ENCODE measurements around the gene RHOBTB1. TPM values are rescaled to one million over a fixed set of nuclear protein-coding genes. Genes with fewer than 3 reads are reported as not detected.

RHOBTB1 gene
- under 1 TPM; 0.06 to 0.07 TPM for total RNA-seq

DNA sequence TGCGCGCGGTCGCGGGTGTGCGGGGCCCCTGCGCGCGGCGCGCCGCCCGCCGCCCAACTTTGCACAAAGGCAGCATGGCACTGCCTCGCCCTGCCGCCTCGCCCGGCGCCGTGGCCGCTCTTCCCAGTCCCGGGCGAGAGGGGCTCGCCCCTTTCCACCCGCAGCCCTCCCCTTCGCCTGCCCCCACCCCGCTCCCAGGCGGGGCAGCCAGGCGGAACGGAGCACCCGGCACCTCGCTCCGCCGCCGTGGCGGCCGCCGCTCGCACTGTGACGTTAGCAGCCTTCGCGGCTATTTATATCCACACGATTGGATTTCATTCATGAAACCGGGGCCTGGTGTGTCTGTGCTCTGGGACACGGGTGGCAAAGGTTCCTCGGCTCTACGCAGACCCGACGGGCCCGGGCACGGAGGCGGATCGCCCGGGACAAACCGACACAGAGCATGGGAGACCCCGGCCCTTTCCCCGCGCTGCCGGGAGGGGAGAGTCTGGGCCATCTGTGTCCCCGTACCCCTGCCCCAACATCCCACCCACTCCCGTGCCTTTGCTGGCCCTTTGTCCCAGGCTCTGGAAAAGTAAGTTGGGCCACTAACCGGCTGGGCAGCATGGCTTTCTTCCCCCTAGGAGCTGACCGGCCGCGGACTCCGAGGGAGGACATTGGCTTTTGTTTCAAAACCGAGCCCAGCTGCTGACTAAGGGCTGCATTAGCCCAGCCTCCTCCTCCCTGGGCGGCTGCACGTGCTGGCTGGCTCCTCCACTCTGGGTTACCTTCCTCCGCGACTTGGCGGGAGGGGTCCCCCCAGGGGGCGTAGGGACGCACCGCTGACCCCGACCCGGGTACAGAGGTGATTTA, at the start of gene RHOBTB1:
TSS of gene RHOBTB1 (minus strand) at position 128 of the 852 bp plus-strand sequence. CDS start 32,643 bp downstream, outside the sequence.
- peak; percentile 31 for DNase-seq
- Mint-ChIP-seq H3K27ac (no peak within 1 kb of the TSS), H3K27me3 (peaks cover 78% of the 10 kb centered on the region), H3K4me3 (peak within 1 kb of the TSS; percentile 52), H3K9me3 (no peaks in the 10 kb centered on the region), H3K4me1 (peaks cover 13% of the 10 kb centered on the region), H3K36me3 (ENCODE audit: low read depth) (peaks cover 2% of the 10 kb centered on the region)
- POLR2A ChIA-PET, result no interaction called here
- CTCF ChIA-PET, result no interaction called here

GRCh38 chr10:60992636-60993035, 48.7 kb upstream of the RHOBTB1 start:
- Mint-ChIP-seq H3K9me3 (no peaks in the 10 kb centered on the region), H3K27ac (no peak overlapping the region), H3K4me3 (no peak overlapping the region), H3K27me3 (peaks cover 3% of the 10 kb centered on the region), H3K36me3 (ENCODE audit: low read depth) (no peaks in the 10 kb centered on the region), H3K4me1 (no peaks in the 10 kb centered on the region)
- ChIA-PET POLR2A (no interaction called here), CTCF (no interaction called here)
- no peak for DNase-seq

DNA sequence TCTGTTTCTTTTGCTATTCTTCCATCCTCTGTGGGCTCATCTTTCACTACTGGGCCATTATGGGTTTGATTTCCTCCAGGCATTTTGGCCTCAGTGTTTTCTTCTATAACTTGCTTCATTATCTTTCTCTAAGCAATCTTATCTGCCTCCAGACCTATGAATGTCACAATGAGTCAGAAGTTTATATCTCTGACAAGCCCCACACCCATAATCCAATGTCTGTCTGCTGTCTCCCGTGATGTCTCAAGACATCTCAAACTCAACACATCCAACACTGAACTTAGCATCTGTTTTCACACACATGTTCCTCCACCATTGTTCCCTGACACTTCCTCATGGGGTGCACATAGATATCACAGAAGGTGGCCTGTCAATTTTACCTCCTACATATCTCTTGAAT, 46.7 kb upstream of the RHOBTB1 start:
- Mint-ChIP-seq H3K4me1 (no peaks in the 10 kb centered on the region), H3K4me3 (no peak overlapping the region), H3K36me3 (ENCODE audit: low read depth) (no peaks in the 10 kb centered on the region), H3K9me3 (no peaks in the 10 kb centered on the region), H3K27ac (no peak overlapping the region), H3K27me3 (peaks cover 6% of the 10 kb centered on the region)
- POLR2A ChIA-PET, result no interaction called here
- CTCF ChIA-PET, result no interaction called here
- no peak for DNase-seq

- H3K4me3 Mint-ChIP-seq, result no peak overlapping the region
- no peaks in the 10 kb centered on the region for H3K4me1 Mint-ChIP-seq
Observed at GRCh38 chr10:60989400-60989876, 45.5 kb upstream of the RHOBTB1 start.

GRCh38 chr10:60986791-60987190, 42.8 kb upstream of the RHOBTB1 start:
- Mint-ChIP-seq H3K27ac (no peak overlapping the region), H3K9me3 (no peaks in the 10 kb centered on the region), H3K4me1 (no peaks in the 10 kb centered on the region), H3K27me3 (peaks cover 4% of the 10 kb centered on the region), H3K36me3 (ENCODE audit: low read depth) (no peaks in the 10 kb centered on the region), H3K4me3 (no peak overlapping the region)
- CTCF ChIA-PET, result no interaction called here
- POLR2A ChIA-PET, result no interaction called here
- DNase-seq, result no peak

More at GRCh38 chr10:60989400-60989876, 45.5 kb upstream of the RHOBTB1 start:
- ChIA-PET POLR2A (no interaction called here), CTCF (no interaction called here)
- Mint-ChIP-seq H3K36me3 (ENCODE audit: low read depth) (no peaks in the 10 kb centered on the region), H3K27me3 (peaks cover 4% of the 10 kb centered on the region), H3K27ac (no peak overlapping the region), H3K9me3 (no peaks in the 10 kb centered on the region)
- no peak for DNase-seq

GRCh38 chr10:60985951-60986350, 42.0 kb upstream of the RHOBTB1 start:
- DNase-seq, result no peak
- no peaks in the 10 kb centered on the region for H3K9me3 Mint-ChIP-seq
- ChIA-PET POLR2A (no interaction called here), CTCF (no interaction called here)
- H3K27ac Mint-ChIP-seq, result no peak overlapping the region
- H3K4me1 Mint-ChIP-seq, result no peaks in the 10 kb centered on the region
- no peak overlapping the region for H3K4me3 Mint-ChIP-seq
- peaks cover 4% of the 10 kb centered on the region for H3K27me3 Mint-ChIP-seq
- no peaks in the 10 kb centered on the region for H3K36me3 Mint-ChIP-seq (ENCODE audit: low read depth)

DNA sequence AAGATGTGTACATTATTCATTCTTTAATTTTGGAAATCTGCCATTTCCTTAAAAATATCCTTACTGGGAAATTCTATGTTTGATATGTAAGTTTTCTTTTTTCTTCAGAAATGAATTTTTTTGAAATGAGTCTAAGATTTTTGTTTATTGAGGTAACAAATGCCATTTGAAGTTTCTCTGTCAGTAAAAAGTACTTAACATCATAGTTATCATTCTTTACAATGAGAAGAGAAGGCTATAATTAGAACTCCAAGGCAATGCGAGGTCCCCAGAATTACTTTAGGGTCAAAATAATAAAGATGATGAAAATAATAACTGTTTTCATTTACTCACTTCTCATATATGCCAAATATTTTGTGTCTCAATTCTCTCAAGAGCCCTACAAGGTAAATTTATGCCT, 37.0 kb upstream of the RHOBTB1 start:
- H3K9me3 Mint-ChIP-seq, result no peaks in the 10 kb centered on the region
- no peak for DNase-seq
- no peak overlapping the region for H3K4me3 Mint-ChIP-seq
- H3K36me3 Mint-ChIP-seq (ENCODE audit: low read depth), result no peaks in the 10 kb centered on the region
- peaks cover 17% of the 10 kb centered on the region for H3K27me3 Mint-ChIP-seq
- no peak overlapping the region for H3K27ac Mint-ChIP-seq
- ChIA-PET POLR2A (no interaction called here), CTCF (no interaction called here)
- H3K4me1 Mint-ChIP-seq, result no peaks in the 10 kb centered on the region

DNA sequence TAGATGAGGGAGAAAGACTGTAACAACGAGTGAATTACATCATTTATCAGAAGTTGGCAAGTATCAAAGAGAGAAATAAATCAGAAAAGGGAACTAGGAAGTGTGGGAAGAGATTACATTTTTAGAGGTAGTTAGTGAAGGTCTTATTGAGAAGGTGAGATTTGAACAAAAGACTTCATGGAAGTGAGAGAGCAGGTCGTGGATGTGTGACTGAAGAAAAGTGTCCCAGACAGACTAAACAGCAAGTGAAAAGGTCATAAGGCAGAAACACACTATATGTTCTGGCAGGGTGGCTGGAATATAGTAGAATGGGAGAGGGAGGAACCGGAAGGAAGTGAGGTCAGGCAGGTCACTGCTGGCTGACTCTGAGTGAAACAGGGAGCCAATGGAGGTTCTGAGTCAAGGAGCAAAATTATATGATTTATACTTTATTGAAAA, 35.7 kb upstream of the RHOBTB1 start:
- POLR2A ChIA-PET, result no interaction called here

GRCh38 chr10:60978287-60979115, 34.5 kb upstream of the RHOBTB1 start:
- ChIA-PET CTCF (no interaction called here), POLR2A (no interaction called here)
- Mint-ChIP-seq H3K9me3 (no peaks in the 10 kb centered on the region), H3K4me1 (no peaks in the 10 kb centered on the region), H3K27ac (no peak overlapping the region), H3K4me3 (no peak overlapping the region), H3K36me3 (ENCODE audit: low read depth) (no peaks in the 10 kb centered on the region), H3K27me3 (peaks cover 21% of the 10 kb centered on the region)
- DNase-seq, result no peak

More for the DNA sequence above, 35.7 kb upstream of the RHOBTB1 start:
- no peak overlapping the region for H3K4me3 Mint-ChIP-seq
- CTCF ChIA-PET, result no interaction called here
- H3K36me3 Mint-ChIP-seq (ENCODE audit: low read depth), result no peaks in the 10 kb centered on the region
- H3K9me3 Mint-ChIP-seq, result no peaks in the 10 kb centered on the region
- H3K4me1 Mint-ChIP-seq, result no peaks in the 10 kb centered on the region
- no peak for DNase-seq
- peaks cover 19% of the 10 kb centered on the region for H3K27me3 Mint-ChIP-seq
- H3K27ac Mint-ChIP-seq, result no peak overlapping the region

DNA sequence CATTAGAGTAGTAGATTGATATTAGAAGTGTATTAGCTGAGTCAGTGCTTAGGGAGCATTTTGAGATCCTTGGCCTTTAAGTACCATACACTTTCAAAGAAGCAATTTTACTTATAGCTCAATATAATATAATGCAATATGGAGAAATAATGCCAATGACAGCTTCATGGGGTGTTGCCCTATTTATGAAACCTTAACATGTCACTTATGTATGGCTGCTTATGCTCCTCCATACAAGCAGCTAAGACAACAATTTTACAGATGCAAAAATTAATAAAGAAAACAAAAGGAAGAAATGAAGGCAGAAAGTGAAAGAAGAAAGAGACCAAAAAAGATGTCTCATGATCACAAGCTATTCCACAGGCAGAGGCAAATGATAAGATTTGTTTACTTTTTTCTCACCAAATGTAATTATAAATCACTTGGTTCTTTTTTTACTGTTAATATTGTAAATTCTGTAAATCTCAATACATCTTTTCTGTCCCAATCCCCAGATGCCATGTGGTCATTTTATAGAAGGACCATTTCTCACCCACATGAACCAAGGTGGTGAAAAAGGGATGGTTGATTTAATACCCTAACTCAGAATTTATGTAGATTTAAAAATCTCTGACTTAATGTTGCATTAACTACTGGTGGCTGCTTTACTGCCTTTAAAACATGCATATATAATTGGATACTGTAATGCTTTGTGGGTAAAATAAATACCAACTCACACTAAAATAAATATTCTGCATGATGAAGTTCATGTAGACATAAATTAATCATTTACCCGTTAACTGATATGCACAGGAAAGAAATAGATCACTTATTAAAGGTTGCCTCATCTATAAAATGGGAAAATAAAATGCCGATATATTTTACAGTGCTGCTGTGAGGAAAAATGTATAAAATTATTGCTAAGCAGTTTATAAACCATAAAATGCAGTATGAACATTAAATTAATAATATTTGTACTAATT, 33.5 kb upstream of the RHOBTB1 start:
- CTCF ChIA-PET, result no interaction called here
- Mint-ChIP-seq H3K27me3 (peaks cover 21% of the 10 kb centered on the region), H3K27ac (no peak overlapping the region), H3K4me3 (no peak overlapping the region), H3K4me1 (no peaks in the 10 kb centered on the region), H3K9me3 (no peaks in the 10 kb centered on the region), H3K36me3 (ENCODE audit: low read depth) (no peaks in the 10 kb centered on the region)
- DNase-seq, result no peak
- POLR2A ChIA-PET, result no interaction called here

GRCh38 chr10:60976687-60977086, 32.7 kb upstream of the RHOBTB1 start:
- no peak overlapping the region for H3K27ac Mint-ChIP-seq
- no peaks in the 10 kb centered on the region for H3K4me1 Mint-ChIP-seq
- CTCF ChIA-PET, result no interaction called here
- no peak overlapping the region for H3K4me3 Mint-ChIP-seq
- no peaks in the 10 kb centered on the region for H3K36me3 Mint-ChIP-seq (ENCODE audit: low read depth)
- H3K27me3 Mint-ChIP-seq, result peaks cover 21% of the 10 kb centered on the region
- POLR2A ChIA-PET, result no interaction called here
- DNase-seq, result no peak
- no peaks in the 10 kb centered on the region for H3K9me3 Mint-ChIP-seq

DNA sequence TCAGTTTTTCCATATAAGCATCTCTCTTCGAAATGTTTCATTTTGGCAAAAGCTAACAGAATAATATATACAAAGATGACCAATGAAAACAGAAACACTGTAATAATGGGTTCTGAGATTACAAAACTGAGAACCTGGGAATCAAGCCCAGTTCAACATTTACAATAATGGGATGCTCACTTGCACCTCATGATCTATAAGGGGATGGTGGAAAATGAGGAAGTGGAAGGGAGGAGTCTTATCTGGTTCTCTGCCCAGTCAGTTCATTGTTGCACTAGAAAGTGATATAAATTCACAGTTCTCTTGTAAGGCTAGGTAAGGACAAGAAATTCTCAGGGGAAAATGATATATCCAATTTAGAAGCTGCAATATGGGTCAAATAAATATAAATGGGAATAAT, 31.7 kb upstream of the RHOBTB1 start:
- H3K36me3 Mint-ChIP-seq (ENCODE audit: low read depth), result no peaks in the 10 kb centered on the region
- DNase-seq, result no peak
- no peaks in the 10 kb centered on the region for H3K4me1 Mint-ChIP-seq
- peaks cover 23% of the 10 kb centered on the region for H3K27me3 Mint-ChIP-seq
- no peak overlapping the region for H3K27ac Mint-ChIP-seq
- ChIA-PET CTCF (no interaction called here), POLR2A (no interaction called here)
- H3K4me3 Mint-ChIP-seq, result no peak overlapping the region
- H3K9me3 Mint-ChIP-seq, result no peaks in the 10 kb centered on the region
